Panc1 (cell line): ENCODE data around the gene BCL2. TPM values are rescaled to one million over a fixed set of nuclear protein-coding genes. Genes with fewer than 3 reads are reported as not detected.

Source experiments
- ATAC-seq: fragments of 200-7000 bp; cut with Tn5 transposase; 2 replicates; pipeline ENCODE4 v1.9.1; 2020; ENCODE audit warnings: mild to moderate bottlenecking, moderate library complexity
- BruUV-seq: library from RNA; stranded (reverse); fragments of 400-500 nt; replicated peaks from 2 replicates; lab custom pipeline; 2021; lab: Mats Ljungman, UMichigan
- CTCF ChIA-PET: fragments of 300-600 bp; sonication (Branson Sonifier 250); formaldehyde crosslinking; loops from one replicate; lab custom pipeline; 2022; ENCODE audit warnings: antibody characterized with exemption; lab: Charles Lee
- POLR2A ChIA-PET: fragments of 300-600 bp; sonication (Branson Sonifier 250); formaldehyde crosslinking; loops from one replicate; lab custom pipeline; 2022; ENCODE audit warnings: antibody characterized with exemption; lab: Charles Lee
- DNase-seq: peaks from one replicate; pipeline ENCODE4 v3.0.0-alpha.2; 2010; ENCODE audit warnings: low read depth, low spot score
- H3K27ac ChIP-seq: 2 replicates; pipeline ENCODE4 v1.5.1; 2011; ENCODE audit warnings: mild to moderate bottlenecking, low read length, inconsistent platforms
- H3K27me3 ChIP-seq: fragments of 200-500 bp; sonication (Bioruptor generic); 2 replicates; pipeline ENCODE4 v1.6.0; 2014; ENCODE audit warnings: low read length, inconsistent platforms; ENCODE audit not compliant: control insufficient read depth, insufficient read depth
- H3K36me3 ChIP-seq: fragments of 200-500 bp; sonication (Bioruptor generic); 2 replicates; pipeline ENCODE4 v1.5.1; 2014; ENCODE audit warnings: inconsistent platforms, mild to moderate bottlenecking, low read length, moderate library complexity; ENCODE audit not compliant: control insufficient read depth, insufficient read depth
- H3K4me1 ChIP-seq: 2 replicates; pipeline ENCODE4 v1.5.1; 2011; ENCODE audit warnings: inconsistent platforms, mild to moderate bottlenecking, low read length, moderate library complexity; ENCODE audit not compliant: control insufficient read depth, insufficient read depth
- H3K4me3 ChIP-seq, 2 experiments: 2 replicates each; pipeline ENCODE4 v1.5.1; 2011 to 2012; ENCODE audit warnings: low read depth in 2 of 2, low read length in 2 of 2, mild to moderate bottlenecking in 2 of 2, inconsistent platforms in 1 of 2, moderate library complexity in 1 of 2
- H3K9me3 ChIP-seq: fragments of 200-500 bp; sonication (Bioruptor generic); 2 replicates; pipeline ENCODE4 v1.5.1; 2014; ENCODE audit warnings: low read depth, mild to moderate bottlenecking, inconsistent platforms, low read length, moderate library complexity; ENCODE audit not compliant: control insufficient read depth, insufficient read depth
- CTCF ChIP-seq: fragments of 450-650 bp; IDR thresholded peaks from 2 replicates; pipeline ENCODE4 v1.5.1; 2017; ENCODE audit warnings: mild to moderate bottlenecking
- POLR2AphosphoS5 ChIP-seq: IDR thresholded peaks from 2 replicates; pipeline ENCODE4 v1.6.1; 2012; ENCODE audit warnings: mild to moderate bottlenecking, low read depth, low read length, moderate library complexity
- SIN3A ChIP-seq: IDR thresholded peaks from 2 replicates; pipeline ENCODE4 v1.6.1; 2012; ENCODE audit warnings: low read depth, mild to moderate bottlenecking, low read length, moderate library complexity, borderline replicate concordance; ENCODE audit not compliant: insufficient read depth
- TCF7L2 ChIP-seq: IDR thresholded peaks from 2 replicates; pipeline ENCODE4 v1.6.1; 2011; ENCODE audit warnings: mild to moderate bottlenecking, low read depth, low read length, inconsistent platforms
- in situ Hi-C: cut with HindIII; loops from 2 replicates; pipeline ENCODE4 v1.10.0; 2016; ENCODE audit warnings: low sequenced_read_pairs, low pct_unique_long_range_greater_than_20kb
- intact Hi-C: fragments of 100-400 bp; cut with micrococcal nuclease; formaldehyde crosslinking; loops from one replicate; pipeline ENCODE4 v1.10.0; 2022; ENCODE audit not compliant: unreplicated experiment
- total RNA-seq: library from RNA; stranded (reverse); gene quantifications from one replicate; pipeline ENCODE4 v1.2.1, GENCODE V29; 2021; ENCODE audit not compliant: unreplicated experiment
- TF ChIP-seq, protein P1 (sequence below), 2 experiments: IDR thresholded peaks; 2 replicates each; pipeline ENCODE4 v1.6.1; 2011 to 2012; ENCODE audit warnings: low read depth in 2 of 2, control low read depth in 1 of 2, low read length in 1 of 2, mild to moderate bottlenecking in 1 of 2, moderate library complexity in 1 of 2; ENCODE audit not compliant: insufficient read depth in 1 of 2

BCL2 gene
- total RNA-seq, 1 experiment from 2014 or later = 0.72 TPM

DNA sequence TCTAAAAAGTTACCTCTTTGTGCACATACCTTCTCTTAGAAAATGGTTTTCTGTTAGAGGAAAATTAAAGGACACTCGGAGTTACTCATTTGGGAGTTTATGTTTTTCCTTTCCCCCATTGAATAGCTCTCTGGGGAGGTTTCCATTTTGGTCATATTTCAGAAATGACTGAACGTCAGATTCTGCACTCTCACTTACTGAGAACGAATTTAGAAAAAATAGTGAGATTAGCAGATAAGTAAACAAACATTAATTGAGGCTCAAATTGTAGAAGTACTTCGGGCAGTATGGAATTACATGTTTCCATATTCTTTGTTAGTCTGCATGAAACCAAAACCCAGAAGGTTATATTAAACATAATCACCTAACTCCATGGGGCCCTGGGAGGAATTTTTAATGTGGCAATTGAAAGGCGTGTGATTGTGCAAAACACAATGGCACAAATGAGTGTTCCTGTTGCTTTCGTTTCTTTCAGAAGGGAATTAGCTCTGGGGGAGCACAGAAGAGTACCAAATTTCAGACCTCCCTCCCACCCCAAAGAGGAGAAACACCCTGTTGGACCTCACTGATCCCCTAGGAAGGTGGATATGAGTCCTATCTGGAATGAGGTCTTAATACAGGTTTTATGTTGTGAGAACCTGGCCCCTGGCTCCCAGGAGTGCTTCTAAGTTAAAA lies 212.3 kb downstream of the BCL2 start:
- in situ Hi-C loops = no loop called here
- no peak for DNase-seq
- no peaks in the 10 kb centered on the region for H3K4me1 ChIP-seq
- intact Hi-C loops = no loop called here
- H3K27me3 ChIP-seq = no peaks in the 10 kb centered on the region
- ChIA-PET CTCF (no interaction called here), POLR2A (no interaction called here)
- no peak overlapping the region for H3K27ac ChIP-seq
- no peak overlapping the region for H3K4me3 ChIP-seq
- no peaks in the 10 kb centered on the region for H3K36me3 ChIP-seq
- no peak for TF ChIP-seq POLR2AphosphoS5
- no peak for TF ChIP-seq TCF7L2
- no peak for TF ChIP-seq SIN3A
- TF ChIP-seq, protein P1, sequence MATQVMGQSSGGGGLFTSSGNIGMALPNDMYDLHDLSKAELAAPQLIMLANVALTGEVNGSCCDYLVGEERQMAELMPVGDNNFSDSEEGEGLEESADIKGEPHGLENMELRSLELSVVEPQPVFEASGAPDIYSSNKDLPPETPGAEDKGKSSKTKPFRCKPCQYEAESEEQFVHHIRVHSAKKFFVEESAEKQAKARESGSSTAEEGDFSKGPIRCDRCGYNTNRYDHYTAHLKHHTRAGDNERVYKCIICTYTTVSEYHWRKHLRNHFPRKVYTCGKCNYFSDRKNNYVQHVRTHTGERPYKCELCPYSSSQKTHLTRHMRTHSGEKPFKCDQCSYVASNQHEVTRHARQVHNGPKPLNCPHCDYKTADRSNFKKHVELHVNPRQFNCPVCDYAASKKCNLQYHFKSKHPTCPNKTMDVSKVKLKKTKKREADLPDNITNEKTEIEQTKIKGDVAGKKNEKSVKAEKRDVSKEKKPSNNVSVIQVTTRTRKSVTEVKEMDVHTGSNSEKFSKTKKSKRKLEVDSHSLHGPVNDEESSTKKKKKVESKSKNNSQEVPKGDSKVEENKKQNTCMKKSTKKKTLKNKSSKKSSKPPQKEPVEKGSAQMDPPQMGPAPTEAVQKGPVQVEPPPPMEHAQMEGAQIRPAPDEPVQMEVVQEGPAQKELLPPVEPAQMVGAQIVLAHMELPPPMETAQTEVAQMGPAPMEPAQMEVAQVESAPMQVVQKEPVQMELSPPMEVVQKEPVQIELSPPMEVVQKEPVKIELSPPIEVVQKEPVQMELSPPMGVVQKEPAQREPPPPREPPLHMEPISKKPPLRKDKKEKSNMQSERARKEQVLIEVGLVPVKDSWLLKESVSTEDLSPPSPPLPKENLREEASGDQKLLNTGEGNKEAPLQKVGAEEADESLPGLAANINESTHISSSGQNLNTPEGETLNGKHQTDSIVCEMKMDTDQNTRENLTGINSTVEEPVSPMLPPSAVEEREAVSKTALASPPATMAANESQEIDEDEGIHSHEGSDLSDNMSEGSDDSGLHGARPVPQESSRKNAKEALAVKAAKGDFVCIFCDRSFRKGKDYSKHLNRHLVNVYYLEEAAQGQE (IDR thresholded peaks at IDR 0.05; ENCODE audit: insufficient read depth in 1 of 2, low read depth in 2 of 2, low read length in 1 of 2) = no peak
- no peak for TF ChIP-seq CTCF
- no peak for ATAC-seq
- no peaks in the 10 kb centered on the region for H3K9me3 ChIP-seq
- no TSS peak for BruUV-seq

DNA sequence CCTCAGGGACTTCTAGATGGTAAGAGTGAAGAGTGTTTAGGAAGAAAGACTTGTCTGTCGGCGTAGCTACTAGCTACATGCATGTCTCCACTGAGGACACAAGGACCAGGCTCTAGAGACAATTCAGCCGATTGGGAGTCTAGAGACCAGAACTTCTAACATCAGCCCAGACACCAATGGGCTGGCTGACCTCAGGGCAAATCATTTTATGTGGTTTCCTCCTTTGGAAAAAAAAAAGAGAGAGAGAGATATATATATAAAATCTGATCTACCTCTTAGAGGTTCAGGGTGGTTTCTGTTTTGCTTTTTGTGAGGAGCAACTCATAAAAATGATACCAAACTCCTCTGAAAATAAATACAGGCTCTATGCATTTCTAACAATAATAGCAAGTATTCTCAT lies 212.8 kb downstream of the BCL2 start:
- CTCF ChIA-PET = no interaction called here
- ATAC-seq (no peak), DNase-seq (no peak)
- BruUV-seq = no TSS peak
- intact Hi-C loops (no loop called here), in situ Hi-C loops (no loop called here)
- TF ChIP-seq, protein P1 (IDR thresholded peaks at IDR 0.05; ENCODE audit: insufficient read depth in 1 of 2, low read depth in 2 of 2, low read length in 1 of 2) = no peak
- TF ChIP-seq SIN3A (no peak), TCF7L2 (no peak), CTCF (no peak)
- Histone ChIP-seq H3K4me1 (no peaks in the 10 kb centered on the region), H3K36me3 (no peaks in the 10 kb centered on the region), H3K27ac (no peak overlapping the region), H3K9me3 (no peaks in the 10 kb centered on the region), H3K27me3 (no peaks in the 10 kb centered on the region), H3K4me3 (no peak overlapping the region)
- POLR2A ChIA-PET = no interaction called here
